Keratinocyte (primary cell): ENCODE measurements around the gene FUT6.

ENCODE experiments used
- EZH2 ChIP-seq: IDR thresholded peaks from one replicate; pipeline ENCODE4 v1.6.1; 2012; ENCODE audit warnings: inconsistent platforms, mild to moderate bottlenecking, low read length, moderate library complexity
- TF ChIP-seq, protein P1 (sequence below), 3 experiments: IDR thresholded peaks in 1 of 3; conservative IDR thresholded peaks in 1 of 3; optimal IDR thresholded peaks in 1 of 3; 2 replicates in 2 of 3; 3 replicates in 1 of 3; pipeline versions ENCODE3 to v1.5.1; 2011; ENCODE audit warnings: low read length in 3 of 3, mild to moderate bottlenecking in 3 of 3, moderate library complexity in 2 of 3, control low read depth in 1 of 3, inconsistent platforms in 1 of 3; ENCODE audit not compliant: insufficient read depth in 2 of 3; ENCODE audit errors: extremely low read depth in 1 of 3

DNA sequence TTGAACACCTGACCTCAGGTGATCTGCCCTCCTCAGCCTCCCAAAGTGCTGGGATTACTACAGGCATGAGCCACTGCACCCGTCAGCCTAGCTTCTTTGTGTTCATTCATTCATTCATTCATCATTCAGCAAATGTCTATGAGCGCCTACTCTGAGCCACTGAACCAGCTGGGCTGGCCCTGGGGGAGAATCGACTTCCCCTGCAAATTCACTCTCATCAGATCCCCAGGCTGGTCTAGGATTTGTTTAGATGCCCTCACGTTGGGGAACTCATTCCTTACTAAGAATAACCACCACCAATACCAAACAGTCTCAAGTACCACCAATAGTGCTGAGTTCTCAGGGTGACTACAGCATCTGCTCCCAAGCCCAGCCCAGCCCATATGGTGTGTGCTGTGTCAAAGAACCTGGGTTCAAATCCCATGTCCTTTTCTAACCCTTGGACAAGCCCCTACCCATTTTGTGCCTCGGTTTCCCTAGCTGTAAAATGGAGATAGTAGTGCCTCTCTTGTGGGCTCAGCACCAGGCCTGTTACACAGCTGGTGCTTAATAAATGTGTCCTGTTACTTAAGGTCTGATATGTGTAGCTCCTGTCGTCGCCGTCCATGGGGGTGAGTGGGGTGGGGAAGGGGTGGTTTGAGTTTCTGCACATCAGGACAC lies 17.9 kb downstream of the FUT6 start:
- TF ChIP-seq, protein P1, sequence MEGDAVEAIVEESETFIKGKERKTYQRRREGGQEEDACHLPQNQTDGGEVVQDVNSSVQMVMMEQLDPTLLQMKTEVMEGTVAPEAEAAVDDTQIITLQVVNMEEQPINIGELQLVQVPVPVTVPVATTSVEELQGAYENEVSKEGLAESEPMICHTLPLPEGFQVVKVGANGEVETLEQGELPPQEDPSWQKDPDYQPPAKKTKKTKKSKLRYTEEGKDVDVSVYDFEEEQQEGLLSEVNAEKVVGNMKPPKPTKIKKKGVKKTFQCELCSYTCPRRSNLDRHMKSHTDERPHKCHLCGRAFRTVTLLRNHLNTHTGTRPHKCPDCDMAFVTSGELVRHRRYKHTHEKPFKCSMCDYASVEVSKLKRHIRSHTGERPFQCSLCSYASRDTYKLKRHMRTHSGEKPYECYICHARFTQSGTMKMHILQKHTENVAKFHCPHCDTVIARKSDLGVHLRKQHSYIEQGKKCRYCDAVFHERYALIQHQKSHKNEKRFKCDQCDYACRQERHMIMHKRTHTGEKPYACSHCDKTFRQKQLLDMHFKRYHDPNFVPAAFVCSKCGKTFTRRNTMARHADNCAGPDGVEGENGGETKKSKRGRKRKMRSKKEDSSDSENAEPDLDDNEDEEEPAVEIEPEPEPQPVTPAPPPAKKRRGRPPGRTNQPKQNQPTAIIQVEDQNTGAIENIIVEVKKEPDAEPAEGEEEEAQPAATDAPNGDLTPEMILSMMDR (optimal IDR thresholded peaks at IDR 0.05 in 1 of 3, IDR thresholded peaks at IDR 0.05 in 1 of 3, conservative IDR thresholded peaks at IDR 0.05 in 1 of 3; ENCODE audit: extremely low read depth in 1 of 3, insufficient read depth in 2 of 3, low read length in 3 of 3) = no peak
- TF ChIP-seq EZH2 = no peak
